ENCODE results near the gene THSD8.

The THSD8 gene

DNA sequence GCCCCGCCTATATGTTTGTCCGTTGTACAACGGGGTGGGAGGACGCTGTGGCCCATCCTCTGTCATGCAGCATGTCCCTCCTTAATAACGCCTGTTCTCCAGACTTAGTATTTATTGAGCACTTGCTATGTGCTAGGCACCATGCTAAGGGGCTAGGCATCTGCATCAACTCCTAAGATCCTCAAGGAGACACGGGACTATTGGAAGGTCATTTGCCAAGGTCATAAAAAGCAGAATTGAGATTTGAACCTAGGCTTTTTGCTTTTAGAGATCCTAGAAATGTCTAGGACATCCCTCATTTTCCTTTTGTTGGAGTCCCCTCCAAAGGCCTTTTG lies 34.6 kb downstream of the THSD8 start:
- no peak overlapping the region for H3K4me3 ChIP-seq (replicated peaks; ENCODE audit: low read depth, low read length)
- DNase-seq (ENCODE audit: low read depth): no peak
- TF ChIP-seq, protein P1, sequence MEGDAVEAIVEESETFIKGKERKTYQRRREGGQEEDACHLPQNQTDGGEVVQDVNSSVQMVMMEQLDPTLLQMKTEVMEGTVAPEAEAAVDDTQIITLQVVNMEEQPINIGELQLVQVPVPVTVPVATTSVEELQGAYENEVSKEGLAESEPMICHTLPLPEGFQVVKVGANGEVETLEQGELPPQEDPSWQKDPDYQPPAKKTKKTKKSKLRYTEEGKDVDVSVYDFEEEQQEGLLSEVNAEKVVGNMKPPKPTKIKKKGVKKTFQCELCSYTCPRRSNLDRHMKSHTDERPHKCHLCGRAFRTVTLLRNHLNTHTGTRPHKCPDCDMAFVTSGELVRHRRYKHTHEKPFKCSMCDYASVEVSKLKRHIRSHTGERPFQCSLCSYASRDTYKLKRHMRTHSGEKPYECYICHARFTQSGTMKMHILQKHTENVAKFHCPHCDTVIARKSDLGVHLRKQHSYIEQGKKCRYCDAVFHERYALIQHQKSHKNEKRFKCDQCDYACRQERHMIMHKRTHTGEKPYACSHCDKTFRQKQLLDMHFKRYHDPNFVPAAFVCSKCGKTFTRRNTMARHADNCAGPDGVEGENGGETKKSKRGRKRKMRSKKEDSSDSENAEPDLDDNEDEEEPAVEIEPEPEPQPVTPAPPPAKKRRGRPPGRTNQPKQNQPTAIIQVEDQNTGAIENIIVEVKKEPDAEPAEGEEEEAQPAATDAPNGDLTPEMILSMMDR (IDR thresholded peaks at IDR 0.05; ENCODE audit: low read length, missing control alignments): no peak

DNA sequence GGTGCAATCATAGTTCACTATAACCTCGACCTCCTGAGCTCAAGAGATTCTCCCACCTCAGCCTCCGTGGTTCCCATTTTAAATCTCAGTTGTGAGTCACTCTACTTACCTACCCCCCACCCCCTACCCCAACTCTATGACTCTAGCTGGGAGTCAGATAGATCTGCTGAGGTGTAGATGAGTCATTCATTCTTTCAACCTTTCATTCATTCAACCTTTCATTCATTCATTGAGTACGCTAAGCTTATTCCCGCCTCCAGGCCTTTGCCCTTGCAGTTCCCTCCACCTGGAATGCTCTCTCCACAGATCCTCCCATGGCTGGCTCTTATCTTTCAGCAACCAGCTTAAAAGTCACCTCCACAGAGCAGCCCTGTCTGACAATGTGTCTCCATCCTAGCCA lies 35.4 kb downstream of the THSD8 start:
- no peak for DNase-seq (ENCODE audit: low read depth)

DNA sequence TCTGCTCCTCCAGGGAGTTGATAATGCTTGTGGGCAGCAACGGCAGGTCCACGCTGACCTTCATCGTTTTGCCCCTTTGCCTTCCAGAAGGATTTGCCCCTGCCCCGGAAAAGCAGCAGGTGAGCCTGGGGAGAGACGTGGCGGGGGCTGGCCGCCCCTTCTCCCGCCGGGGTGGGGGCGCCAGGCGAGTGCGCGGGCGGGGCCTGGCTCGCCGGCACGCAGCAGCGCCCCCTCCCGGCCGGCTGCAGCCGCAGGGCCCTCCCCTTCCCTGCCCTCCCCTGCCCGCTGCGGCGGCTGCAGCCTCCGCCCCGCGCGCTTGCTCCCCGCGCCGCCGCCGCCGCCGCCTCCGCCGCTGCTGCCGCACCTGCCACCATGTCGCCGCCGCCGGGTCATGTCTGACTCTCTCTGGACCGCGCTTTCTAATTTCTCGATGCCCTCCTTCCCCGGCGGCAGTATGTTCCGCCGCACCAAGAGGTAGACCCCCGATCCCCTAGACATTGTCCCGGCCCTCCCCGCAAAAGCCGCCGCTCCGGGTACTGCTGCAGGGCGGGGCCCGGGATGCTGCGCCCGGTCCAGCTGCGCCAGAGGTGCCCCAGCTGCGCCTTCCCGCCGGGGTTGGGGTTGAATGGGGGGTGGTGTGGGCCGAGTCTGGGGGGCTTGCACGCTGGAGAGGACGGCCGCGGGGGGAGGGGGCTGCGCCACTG lies 36.5 kb downstream of the THSD8 start, which contains the start of gene MAST1:
Gene MAST1, plus strand, starts transcription at position 334 of the 704 bp plus-strand sequence. Its CDS starts 58 bp downstream, at position 392.
- DNase-seq (ENCODE audit: low read depth): no peak
- TF ChIP-seq, protein P1 (IDR thresholded peaks at IDR 0.05; ENCODE audit: low read length, missing control alignments): no peak
- no peak within 1 kb of the TSS for H3K4me3 ChIP-seq (replicated peaks; ENCODE audit: low read depth, low read length)

More for the DNA sequence above, 35.4 kb downstream of the THSD8 start:
- no peak overlapping the region for H3K4me3 ChIP-seq (replicated peaks; ENCODE audit: low read depth, low read length)
- TF ChIP-seq, protein P1 (IDR thresholded peaks at IDR 0.05; ENCODE audit: low read length, missing control alignments): no peak

DNA sequence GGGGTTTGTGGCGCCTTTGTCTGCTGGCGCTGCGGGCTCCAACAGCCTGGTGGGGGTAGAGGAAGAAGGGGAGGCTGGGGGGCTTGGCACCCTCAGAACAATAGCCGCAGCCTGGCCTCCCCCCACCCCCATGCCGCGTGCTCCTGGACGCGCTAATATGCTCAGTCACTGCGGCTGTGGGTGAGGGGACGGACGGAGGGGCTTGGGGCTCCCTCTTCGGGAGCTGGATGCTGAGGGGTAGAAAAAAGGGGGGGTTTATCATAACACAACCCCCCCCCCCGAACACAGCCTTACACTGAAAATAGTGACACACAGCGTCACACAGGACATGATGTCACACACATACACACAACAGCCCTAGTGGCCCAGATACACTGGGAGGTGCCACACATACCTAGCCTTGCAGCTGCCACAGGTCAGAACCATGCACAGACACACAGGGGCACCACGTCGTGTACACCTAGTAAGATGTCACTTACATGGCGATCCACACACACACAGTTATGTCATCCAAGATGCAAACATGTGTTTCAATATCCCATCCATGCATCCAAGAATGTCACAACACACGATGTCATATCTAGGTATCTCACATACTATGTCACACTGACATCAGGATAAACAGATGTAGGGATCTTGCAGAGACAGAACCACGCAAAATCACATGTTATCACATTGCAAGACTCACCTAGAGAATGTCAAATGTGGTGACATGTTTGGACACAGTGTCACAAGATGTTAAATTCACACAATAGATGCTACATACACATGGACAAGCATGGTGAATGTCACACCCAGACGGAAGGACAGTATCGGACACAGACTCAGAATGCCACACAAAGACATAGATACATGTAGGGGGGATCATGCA lies 37.3 kb downstream of the THSD8 start:
- no peak for DNase-seq (ENCODE audit: low read depth)
- TF ChIP-seq, protein P1 (IDR thresholded peaks at IDR 0.05; ENCODE audit: low read length, missing control alignments): no peak
- no peak overlapping the region for H3K4me3 ChIP-seq (replicated peaks; ENCODE audit: low read depth, low read length)

DNA sequence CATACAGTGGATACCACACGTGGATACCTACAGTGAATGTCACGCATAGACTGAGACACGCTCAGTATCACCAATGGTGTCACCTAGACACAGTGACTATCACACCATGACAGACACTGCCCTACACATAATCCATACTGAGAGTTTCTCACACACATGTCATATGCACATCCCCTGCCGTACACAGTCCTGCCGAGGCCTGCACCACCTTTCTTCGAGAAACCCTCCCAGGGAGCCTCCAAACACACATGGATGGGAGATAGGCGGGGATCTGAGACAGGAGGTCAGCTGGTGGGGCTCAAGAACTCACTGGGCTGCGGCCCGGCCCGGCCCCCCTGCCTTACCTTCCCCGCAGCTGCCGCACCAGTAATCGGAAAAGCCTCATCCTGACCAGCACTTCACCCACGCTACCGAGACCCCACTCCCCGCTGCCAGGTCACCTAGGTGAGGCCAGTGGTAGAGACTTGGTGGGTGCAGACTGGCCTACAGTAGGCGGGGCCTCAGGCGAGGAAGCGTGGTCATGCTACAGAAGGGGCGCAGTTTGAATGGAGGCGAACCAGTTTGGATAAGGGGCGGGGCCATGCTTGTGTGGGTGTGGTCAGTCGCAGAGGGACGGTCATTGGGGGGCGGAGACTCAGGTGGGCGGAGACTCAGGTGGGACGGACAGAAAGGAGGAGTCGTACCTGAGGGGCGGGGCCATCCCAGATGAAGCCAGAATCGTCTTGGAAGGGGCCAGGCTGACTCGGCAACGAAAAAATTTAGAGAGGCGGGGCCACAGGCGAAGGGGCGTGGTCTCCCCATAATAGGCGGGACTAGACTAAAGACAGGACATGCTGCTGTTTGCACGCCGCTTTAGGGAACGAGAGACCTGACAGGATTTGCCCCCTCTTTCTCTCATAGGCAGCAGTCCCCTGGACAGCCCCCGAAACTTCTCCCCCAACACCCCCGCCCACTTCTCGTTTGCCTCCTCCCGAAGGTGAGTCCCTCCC lies 38.5 kb downstream of the THSD8 start:
- DNase-seq (ENCODE audit: low read depth): peak; percentile 80
- H3K4me3 ChIP-seq (replicated peaks; ENCODE audit: low read depth, low read length): peak overlapping the region; percentile 40
- TF ChIP-seq, protein P1 (IDR thresholded peaks at IDR 0.05; ENCODE audit: low read length, missing control alignments): no peak

DNA sequence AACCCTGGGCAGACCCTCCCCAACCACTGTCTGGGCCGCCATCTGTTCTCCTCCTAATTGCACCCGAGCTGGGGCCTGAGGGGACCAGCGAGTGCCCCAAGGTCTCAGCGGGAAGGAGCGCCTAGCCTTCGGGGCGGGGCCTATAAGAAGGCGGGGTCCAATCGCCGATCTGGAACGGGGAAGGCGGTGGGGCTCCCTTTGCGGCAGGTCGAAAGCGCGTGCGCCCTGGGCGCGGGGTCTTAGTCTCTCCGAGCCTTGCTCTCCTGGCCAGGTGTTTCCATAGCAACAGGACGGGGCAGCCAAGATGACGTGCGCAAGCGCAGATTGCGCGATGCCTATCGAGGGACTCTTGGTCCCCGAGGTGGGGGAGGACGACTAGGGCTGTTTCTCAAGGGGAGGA lies 39.2 kb downstream of the THSD8 start:
- DNase-seq (ENCODE audit: low read depth): peak; percentile 49
- H3K4me3 ChIP-seq (replicated peaks; ENCODE audit: low read depth, low read length): peak overlapping the region; percentile 40
- TF ChIP-seq, protein P1 (IDR thresholded peaks at IDR 0.05; ENCODE audit: low read length, missing control alignments): no peak
